Measurements from ENCODE around the gene STEAP2.

STEAP2 gene

GRCh38 chr7:90191648-90192047 lies 19.9 kb upstream of the STEAP2 start:
- DNase-seq (ENCODE audit: low read depth) = no peak
- no peak for TF ChIP-seq CTCF (IDR thresholded peaks at IDR 0.05; ENCODE audit: control insufficient read depth, extremely low read depth, insufficient read depth)
- H3K4me3 ChIP-seq (ENCODE audit: low read depth, low read length) = no peak overlapping the region

GRCh38 chr7:90192876-90193750 lies 18.4 kb upstream of the STEAP2 start:
- peak; percentile 80 for DNase-seq (ENCODE audit: low read depth)
- TF ChIP-seq CTCF (IDR thresholded peaks at IDR 0.05; ENCODE audit: control insufficient read depth, extremely low read depth, insufficient read depth) = no peak
- H3K4me3 ChIP-seq (ENCODE audit: low read depth, low read length) = no peak overlapping the region

GRCh38 chr7:90194911-90195809 lies 16.4 kb upstream of the STEAP2 start:
- no peak for DNase-seq (ENCODE audit: low read depth)
- TF ChIP-seq CTCF (IDR thresholded peaks at IDR 0.05; ENCODE audit: control insufficient read depth, extremely low read depth, insufficient read depth) = no peak
- H3K4me3 ChIP-seq (ENCODE audit: low read depth, low read length) = no peak overlapping the region

- H3K4me3 ChIP-seq (ENCODE audit: low read depth, low read length) = no peak overlapping the region
- no peak for DNase-seq (ENCODE audit: low read depth)
- no peak for TF ChIP-seq CTCF (IDR thresholded peaks at IDR 0.05; ENCODE audit: control insufficient read depth, extremely low read depth, insufficient read depth)
Observed at GRCh38 chr7:90201500-90202195, 9.9 kb upstream of the STEAP2 start.

- no peak overlapping the region for H3K4me3 ChIP-seq (ENCODE audit: low read depth, low read length)
- DNase-seq (ENCODE audit: low read depth) = no peak
- no peak for TF ChIP-seq CTCF (IDR thresholded peaks at IDR 0.05; ENCODE audit: control insufficient read depth, extremely low read depth, insufficient read depth)
Observed at GRCh38 chr7:90207956-90208355, 3.6 kb upstream of the STEAP2 start.

- TF ChIP-seq CTCF (IDR thresholded peaks at IDR 0.05; ENCODE audit: control insufficient read depth, extremely low read depth, insufficient read depth) = no peak
- no peak for DNase-seq (ENCODE audit: low read depth)
- H3K4me3 ChIP-seq (ENCODE audit: low read depth, low read length) = no peak overlapping the region
Observed at GRCh38 chr7:90209776-90210175, 1.8 kb upstream of the STEAP2 start.

All from LNCaP clone FGC (cell line).